Endometrial microvascular endothelial cells (primary cell): Measurements from ENCODE around the gene CCNB1. TPM values are rescaled to one million over a fixed set of nuclear protein-coding genes. Genes with fewer than 3 reads are reported as not detected.
"Not testable (repeated sequence)": the region's sequence is repeated elsewhere in the genome, so short reads cannot be mapped to it uniquely, and the experiment has no call there.

ENCODE experiments used
- in situ Hi-C: cut with HindIII; loops from 2 replicates; pipeline ENCODE4 v1.10.0; 2017; ENCODE audit warnings: low sequenced_read_pairs, low pct_unique_long_range_greater_than_20kb; ENCODE audit errors: inconsistent ontology term
- total RNA-seq: library from RNA; depleted of rRNA; stranded (reverse); fragments of >200 nt; gene quantifications from one replicate; pipeline ENCODE4 v1.2.3, GENCODE V29; 2015; ENCODE audit errors: inconsistent ontology term

The CCNB1 gene
- 318 TPM for total RNA-seq

DNA sequence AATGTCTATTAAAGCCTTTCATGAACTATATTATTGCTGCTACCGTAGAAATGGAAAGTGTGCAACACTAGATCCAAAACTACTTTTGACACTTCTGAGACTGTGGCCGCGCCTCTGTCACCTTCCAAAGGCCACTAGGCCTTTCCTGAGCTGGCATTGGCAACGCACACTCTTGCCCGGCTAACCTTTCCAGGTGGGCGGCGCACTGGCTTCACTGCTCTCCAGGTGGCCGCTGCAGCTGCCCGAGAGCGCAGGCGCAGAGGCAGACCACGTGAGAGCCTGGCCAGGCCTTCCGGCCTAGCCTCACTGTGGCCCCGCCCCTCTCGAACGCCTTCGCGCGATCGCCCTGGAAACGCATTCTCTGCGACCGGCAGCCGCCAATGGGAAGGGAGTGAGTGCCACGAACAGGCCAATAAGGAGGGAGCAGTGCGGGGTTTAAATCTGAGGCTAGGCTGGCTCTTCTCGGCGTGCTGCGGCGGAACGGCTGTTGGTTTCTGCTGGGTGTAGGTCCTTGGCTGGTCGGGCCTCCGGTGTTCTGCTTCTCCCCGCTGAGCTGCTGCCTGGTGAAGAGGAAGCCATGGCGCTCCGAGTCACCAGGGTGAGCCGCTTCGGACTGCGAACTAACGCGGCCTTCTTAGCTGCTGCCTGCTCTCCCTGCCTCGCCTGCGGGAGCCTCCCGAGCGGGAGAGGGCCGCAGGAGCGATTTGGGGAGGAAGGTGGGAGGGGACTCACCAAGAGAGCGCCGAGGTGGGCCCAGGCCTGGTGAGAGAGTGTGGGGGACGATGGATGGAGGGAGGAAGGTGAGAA, at the start of gene CCNB1:
Gene CCNB1, plus strand, starts transcription at position 465 of the 807 bp plus-strand sequence. Its CDS starts 113 bp downstream, at position 578.
- in situ Hi-C loops: no loop called here

DNA sequence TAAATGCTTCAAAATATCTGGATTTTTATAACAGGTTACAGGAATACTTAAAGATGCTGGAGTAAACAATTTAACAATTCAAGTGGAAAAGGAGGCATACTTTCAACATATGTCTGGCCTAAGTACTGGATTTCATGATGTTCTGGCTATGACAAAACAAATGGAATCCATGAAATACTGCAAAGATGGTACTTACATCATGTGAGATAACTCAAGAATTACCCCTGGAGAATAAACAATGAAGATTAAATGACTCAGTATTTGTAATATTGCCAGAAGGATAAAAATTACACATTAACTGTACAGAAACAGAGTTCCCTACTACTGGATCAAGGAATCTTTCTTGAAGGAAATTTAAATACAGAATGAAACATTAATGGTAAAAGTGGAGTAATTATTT, 37.5 kb upstream of the CCNB1 start:
- in situ Hi-C loops: no loop called here

DNA sequence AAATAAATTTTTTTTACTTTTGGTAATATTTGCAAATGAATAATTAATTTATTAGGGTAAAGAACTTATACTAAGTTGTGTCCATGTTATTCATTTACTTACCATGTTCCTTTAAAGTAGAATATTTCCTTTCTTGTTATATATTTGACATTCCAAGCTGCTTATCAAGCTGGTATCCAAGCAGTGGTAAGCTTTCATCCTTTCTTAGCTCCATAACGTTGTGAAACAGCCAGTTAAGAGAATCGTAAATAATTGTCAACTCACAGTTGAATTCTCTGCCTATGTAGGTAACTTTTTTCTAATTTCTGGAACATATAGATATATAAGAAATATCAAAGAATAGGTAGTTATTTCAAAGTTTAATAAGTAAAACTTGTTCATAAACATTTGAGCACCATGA, 36.7 kb upstream of the CCNB1 start:
- in situ Hi-C loops: no loop called here

DNA sequence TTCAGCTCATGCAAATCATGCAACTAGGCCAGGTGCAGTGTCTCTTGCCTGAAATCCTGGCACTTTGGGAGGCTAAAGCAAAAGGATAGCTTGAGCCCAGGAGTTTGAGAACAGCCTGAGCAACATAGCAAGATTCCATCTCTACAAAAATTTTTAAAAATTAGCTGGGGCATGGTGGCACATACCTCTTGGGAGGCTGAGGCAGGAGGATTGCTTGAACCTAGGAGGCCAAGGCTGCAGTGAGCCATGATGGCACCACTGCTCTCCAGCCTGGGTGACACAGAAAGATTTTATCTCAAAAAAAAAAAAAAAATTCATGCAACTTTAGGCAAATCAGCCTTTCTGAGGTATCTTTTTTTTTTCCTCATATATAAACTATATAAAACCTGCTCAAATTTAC, 35.6 kb upstream of the CCNB1 start:
- in situ Hi-C loops: no loop called here

DNA sequence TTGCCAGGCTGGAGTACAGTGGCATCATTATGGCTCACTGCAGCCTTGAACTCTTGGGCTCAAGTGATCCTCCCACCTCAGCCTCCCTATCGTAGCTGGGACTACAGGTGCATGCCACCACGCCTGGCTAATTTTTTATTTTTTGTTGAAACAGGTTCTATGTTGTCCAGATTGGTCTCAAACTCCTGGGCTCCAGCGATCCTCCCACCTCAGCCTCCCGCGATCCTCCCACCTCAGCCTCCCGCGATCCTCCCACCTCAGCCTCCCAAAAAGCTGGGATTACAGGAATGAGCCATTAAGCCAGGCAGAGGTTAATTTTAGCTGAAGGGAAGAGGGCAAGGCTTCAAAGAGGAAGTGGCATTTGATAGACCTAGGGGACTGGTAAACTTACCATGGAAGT, 32.8 kb upstream of the CCNB1 start:
- in situ Hi-C loops: no loop called here

DNA sequence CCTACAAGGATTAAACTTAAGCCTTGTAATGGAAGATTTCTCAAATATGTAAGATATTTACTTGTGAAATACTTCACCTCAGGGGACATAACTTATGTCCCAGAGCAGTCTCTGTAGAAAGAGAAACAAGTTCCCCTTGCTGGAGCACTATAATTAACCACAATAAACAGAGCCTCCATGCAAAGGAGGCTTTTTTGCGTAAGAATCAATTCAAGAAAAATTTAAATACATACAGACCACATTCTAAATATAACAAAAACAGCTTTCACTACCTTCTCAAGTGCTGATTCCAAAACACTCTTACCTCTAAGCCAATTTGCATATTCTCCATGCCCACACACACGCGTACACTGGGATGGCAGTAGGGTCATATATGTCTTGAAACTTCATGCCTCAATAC, 30.7 kb upstream of the CCNB1 start:
- in situ Hi-C loops: no loop called here

DNA sequence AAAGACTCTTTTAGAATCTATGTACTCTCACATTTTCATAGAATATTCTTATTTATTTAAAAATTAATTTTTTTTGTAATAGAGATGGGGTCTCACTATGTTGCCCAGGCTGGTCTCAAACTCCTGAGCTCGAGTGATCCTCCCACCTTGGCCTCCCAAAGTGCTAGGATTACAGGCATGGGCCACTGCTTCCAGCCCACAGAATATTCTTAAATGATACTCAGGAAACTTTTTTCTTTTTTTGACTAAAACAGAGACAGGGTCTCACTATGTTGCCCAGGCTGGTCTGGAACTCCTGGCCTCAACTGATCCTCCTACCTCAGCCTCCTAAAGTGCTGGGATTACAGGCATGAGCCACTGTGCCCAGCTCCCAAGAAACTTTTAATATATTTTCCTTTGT, 29.7 kb upstream of the CCNB1 start:
- in situ Hi-C loops: not testable (repeated sequence)

DNA sequence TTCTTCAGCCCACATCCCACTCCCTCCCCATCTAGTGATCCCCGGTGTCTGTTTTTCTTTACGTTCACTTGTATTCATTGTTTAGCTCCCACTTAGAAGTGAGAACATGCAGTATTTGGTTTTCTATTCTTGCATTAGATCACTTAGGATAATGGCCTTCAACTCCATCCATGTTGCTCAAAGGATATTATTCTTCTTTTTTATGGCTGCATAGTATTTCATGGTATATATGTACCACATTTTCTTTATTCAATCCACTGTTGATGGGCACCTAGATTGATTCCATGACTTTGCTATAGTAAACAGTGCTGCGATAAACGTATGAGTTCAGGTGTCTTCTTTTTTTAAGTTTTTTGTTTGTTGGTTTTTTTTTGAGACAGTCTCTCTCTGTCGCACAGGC, 29.1 kb upstream of the CCNB1 start:
- in situ Hi-C loops: no loop called here

DNA sequence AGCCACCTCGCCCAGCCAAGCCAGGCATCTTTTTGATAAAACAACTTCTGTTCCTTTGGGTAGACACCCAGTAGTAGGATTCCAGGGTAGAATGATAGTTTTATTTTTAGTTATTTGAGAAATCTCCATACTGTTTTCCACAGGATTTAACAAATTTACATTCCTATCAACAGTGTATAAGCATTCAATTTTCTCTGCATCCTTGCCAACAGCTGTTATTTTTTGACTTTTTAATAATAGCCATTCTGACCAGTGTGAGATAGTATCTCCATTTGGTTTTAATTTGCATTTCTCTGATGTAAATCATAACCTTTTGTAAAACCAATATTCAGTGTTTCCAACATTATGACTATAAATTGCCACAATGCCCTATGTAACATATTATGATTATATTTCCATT, 28.2 kb upstream of the CCNB1 start:
- in situ Hi-C loops: no loop called here

DNA sequence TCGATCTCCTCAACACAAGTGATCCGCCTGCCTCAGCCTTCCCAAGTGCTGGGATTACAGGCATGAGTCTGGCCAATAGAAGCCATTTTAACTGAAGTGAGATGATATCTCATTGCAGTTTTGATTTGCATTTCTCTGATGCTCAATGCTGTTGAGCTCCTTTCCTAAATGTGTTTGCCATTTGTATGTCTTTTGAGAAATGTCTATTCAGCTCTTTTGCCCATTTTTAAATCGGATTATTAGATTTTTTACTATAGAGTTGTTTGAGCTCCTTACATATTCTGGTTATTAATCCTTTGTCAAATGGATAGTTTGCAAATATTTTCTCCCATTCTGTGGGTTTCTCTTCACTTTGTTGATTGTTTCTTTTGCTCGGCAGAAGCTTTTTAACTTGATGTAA, 26.7 kb upstream of the CCNB1 start:
- in situ Hi-C loops: not testable (repeated sequence)

DNA sequence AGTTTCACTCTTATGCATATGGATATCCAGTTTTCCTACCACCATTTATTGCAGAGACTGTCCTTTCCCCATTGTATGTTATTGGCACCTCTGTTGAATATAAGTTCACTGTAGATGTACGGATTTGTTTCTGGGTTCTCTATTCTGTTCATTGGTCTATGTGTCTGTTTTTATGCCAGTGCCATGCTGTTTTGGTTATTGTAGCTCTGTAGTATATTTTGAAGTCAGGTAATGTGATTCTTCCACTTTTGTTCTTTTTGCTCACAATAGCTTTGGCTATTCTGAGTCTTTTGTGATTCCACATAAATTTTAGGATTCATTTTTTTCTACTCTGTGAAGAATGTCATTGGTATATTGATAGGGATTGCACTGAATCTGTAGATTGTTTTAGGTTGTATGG, 26.1 kb upstream of the CCNB1 start:
- in situ Hi-C loops: no loop called here

DNA sequence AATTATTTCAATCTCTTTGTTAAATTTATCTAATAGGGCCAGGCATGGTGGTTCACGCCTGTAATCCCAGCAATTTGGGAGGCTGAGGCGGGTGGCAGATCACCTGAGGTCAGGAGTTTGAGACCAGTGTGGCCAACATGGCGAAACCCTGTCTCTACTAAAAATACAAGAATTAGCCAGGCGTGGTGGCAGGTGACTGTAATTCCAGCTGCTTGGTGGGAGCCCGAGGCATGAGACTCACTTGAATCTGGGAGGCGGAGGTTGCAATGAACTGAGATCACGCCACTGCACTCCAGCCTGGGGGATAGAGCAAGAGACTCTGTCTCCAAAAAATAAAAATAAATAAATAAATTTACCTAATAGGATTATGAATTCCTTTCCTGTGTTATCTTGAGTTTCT, 18.4 kb upstream of the CCNB1 start:
- in situ Hi-C loops: not testable (repeated sequence)

DNA sequence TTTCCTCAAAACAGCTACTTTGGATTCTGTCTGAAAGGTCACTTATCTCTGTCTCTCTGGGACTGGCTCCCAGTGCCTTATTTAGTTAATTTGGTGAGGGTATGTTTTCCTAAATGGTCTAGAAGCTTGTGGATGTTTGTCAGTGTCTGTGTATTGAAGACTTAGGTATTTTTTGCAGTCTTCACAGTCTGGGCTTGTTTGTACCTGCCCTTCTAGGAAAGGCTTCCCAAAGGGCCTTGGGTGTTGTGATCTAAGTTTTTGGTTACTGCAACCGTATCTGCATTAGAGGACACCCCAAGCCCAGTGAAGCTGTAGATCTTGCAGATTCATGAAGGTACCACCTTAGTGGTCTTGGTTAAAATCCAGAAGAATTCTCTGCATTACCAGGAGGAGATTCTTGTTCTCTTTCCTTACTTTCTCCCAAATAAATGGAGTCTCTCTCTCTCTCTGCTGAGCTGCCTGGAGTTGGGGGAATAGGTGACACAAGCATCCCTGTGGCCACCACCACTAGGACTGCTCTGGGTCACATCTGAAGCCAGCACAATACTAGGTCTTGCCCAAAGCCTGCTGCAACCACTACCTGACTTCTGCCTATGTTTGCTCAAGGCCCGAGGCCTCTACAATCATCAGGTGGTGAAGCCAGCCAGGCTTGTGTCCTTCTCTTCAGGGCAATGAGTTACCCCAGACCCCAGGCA, 17.8 kb upstream of the CCNB1 start:
- in situ Hi-C loops: no loop called here

DNA sequence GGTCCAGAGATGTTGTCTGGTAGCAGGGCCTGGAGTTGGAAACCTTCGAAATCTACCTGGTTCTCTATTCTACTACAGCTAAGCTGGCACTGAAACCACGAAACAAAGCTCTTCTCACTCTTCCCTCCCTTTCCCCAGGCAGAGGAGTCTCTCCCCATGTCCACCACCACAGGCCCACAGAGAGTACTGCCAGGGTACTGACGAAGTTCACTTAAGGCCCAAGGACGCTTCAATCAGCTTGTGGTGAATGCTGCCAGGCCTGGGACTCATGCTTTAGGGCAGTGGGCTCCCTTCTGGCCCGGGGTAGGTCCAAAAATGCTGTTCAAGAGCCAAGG, 17.3 kb upstream of the CCNB1 start:
- in situ Hi-C loops: no loop called here

DNA sequence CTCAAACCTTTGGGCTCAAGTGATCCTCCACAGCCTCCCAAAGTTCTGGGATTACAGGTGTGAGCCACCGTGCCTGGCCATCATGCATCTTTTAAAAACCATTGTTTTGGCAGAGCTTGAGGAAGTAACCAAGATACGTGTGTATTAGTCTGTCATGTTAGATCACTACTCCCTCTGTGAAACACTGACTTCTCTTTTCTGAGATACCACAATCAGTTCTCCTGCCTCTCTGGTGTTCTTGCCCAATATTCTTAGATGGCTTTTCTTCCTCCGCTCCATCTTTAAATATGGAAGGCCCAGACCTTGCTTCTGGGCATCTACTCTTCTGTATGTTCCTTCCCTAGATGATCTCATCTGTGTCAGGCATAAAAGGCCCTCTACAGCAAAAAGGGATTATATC, 14.2 kb upstream of the CCNB1 start:
- in situ Hi-C loops: no loop called here

DNA sequence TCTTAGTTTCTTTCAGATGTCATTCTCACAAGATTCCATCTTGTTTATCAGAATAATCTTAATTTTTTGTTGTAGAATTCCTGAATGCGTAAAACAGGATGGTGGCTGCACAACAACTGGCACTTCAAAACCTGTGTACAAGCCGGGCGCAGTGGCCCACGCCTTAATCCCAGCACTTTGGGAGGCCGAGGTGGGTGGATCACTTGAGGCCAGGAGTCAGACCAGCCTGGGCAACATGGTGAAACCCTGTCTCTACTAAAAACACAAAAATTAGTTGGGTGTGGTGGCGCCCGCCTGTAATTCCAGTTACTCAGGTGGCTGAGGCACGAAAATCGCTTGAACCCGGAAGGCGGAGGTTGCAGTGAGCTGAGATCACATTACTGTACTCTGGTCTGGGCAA, 10.5 kb upstream of the CCNB1 start:
- in situ Hi-C loops: no loop called here

DNA sequence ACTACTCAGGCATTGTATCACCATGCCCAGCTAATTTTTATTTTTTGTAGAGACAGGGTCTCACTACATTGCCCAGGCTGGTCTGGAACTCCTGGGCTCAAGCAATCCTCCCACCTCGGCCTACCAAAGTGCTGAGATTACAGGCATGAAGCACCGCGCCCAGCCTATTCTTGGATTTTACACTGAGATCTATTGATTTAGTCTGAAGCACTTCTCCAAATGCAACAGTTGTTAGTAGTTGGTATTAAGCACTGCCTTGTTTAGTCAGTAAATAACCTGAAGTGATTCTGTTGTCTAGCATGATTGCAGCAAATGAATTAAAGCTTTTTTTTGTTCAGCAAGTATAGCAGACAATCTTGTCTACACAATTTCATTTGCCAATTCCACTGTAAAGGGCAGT, 8.9 kb upstream of the CCNB1 start:
- in situ Hi-C loops: no loop called here

DNA sequence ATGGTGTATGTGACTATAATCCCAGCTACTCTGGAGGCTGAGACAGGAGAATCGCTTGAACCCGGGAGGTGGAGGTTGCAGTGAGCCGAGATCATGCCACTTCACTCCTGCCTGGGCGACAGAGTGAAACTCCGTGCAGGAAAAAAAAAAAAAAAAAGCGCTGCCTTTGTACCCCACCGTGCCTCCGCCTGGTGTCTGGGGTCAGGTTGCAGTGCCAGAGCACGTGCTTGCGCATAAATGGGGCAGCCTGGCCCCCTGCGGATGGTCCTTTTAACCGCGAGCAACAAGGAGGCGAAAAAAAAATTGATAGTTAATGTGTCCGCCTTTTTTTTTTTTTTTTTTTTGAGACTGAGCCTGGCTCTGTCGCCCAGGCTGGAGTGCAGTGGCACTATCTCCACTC, 6.3 kb upstream of the CCNB1 start:
- in situ Hi-C loops: no loop called here

DNA sequence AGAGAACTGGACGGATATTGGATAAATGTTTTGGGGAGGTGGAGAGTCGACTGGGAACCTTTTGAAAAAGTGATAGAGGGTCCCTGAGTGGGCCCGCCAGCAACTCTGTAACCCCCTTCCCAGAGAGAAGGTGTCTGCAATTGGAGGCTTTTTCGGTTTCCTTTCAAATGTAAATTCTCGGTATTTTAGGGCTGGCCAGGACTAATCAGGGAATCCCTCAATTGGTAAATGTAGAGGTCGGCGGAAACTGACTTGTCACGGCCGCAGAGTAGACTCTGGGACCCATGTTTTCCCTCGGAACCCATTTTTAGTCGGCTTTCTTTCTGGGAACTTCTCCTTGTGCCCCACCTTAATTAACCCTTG, 524 bp downstream of the CCNB1 start:
- in situ Hi-C loops: no loop called here

DNA sequence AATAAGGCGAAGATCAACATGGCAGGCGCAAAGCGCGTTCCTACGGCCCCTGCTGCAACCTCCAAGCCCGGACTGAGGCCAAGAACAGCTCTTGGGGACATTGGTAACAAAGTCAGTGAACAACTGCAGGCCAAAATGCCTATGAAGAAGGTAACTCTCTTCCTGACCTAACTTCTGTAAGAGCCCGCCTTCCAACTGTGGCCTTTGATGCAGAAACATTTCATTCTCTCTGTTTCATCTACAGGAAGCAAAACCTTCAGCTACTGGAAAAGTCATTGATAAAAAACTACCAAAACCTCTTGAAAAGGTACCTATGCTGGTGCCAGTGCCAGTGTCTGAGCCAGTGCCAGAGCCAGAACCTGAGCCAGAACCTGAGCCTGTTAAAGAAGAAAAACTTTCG, 979 bp downstream of the CCNB1 start:
- in situ Hi-C loops: no loop called here

DNA sequence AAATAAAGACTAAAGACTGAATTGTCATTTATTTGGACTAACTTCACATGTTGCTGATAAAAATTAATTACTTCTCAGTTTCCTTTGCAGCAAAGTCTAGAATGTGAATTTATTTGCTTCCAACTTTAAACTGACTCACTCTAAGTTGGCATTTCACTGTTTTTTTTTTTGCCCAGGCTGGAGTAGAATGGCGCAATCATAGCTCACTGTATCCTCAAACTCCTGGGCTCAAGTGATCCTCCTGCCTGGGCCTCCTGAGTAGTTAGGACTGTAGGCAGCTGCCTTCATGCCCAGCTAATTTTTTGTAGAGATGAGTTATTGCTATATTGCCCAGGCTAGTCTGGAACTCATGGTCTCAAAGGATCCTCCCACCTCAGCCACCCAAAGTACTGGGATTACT, 3.5 kb downstream of the CCNB1 start:
- in situ Hi-C loops: no loop called here
